Hepatocyte (in vitro differentiated cells): Measurements from ENCODE around the gene NRP1.

Experiments used
- CTCF ChIP-seq: fragments of 200-600 bp; sonication (generic); IDR thresholded peaks from 2 replicates; pipeline ENCODE4 v1.5.1; 2016; ENCODE audit warnings: antibody characterized with exemption, mild to moderate bottlenecking; ENCODE audit not compliant: poor library complexity
- EZH2 ChIP-seq: fragments of 200-600 bp; sonication (generic); IDR thresholded peaks from 2 replicates; pipeline ENCODE4 v1.6.1; 2016; ENCODE audit warnings: antibody characterized with exemption, mild to moderate bottlenecking, borderline replicate concordance
- EZH2phosphoT487 ChIP-seq: fragments of 200-600 bp; sonication (generic); IDR thresholded peaks from one replicate; pipeline ENCODE4 v1.6.1; 2018; ENCODE audit warnings: antibody characterized with exemption, mild to moderate bottlenecking, low read depth, moderate library complexity; ENCODE audit not compliant: unreplicated experiment, severe bottlenecking

- TF ChIP-seq EZH2phosphoT487 (no peak), EZH2 (no peak), CTCF (no peak)
These were observed 191.2 kb downstream of the NRP1 start for GRCh38 chr10:33143160-33143728.
